Fibroblast of peridontal ligament (primary cell): ENCODE results near the gene KPNA6.
"Not testable (repeated sequence)": the region's sequence is repeated elsewhere in the genome, so short reads cannot be mapped to it uniquely, and the experiment has no call there.

ENCODE experiments used
- DNase-seq: peaks from one replicate; pipeline ENCODE4 v3.0.0-alpha.2; 2010; ENCODE audit errors: extremely low read depth

Gene KPNA6

GRCh38 chr1:32142446-32143301, 34.8 kb downstream of the KPNA6 start:
- peak; percentile 79 for DNase-seq

GRCh38 chr1:32143302-32143695, 35.4 kb downstream of the KPNA6 start:
- DNase-seq: not testable (repeated sequence)

- DNase-seq: no peak
Measured at GRCh38 chr1:32144033-32144432, 36.2 kb downstream of the KPNA6 start.

- not testable (repeated sequence) for DNase-seq
Measured at GRCh38 chr1:32147799-32148198, 39.9 kb downstream of the KPNA6 start.

- DNase-seq: no peak
Measured at GRCh38 chr1:32150847-32151246, 43.0 kb downstream of the KPNA6 start.

- peak; percentile 79 for DNase-seq
Measured at GRCh38 chr1:32151319-32151787, 43.5 kb downstream of the KPNA6 start.

- no peak for DNase-seq
Measured at GRCh38 chr1:32159189-32159588, 51.3 kb downstream of the KPNA6 start.

- no peak for DNase-seq
Measured at GRCh38 chr1:32163405-32163804, 55.5 kb downstream of the KPNA6 start.

GRCh38 chr1:32165633-32166032, 57.8 kb downstream of the KPNA6 start:
- DNase-seq: not testable (repeated sequence)

- DNase-seq: no peak
Measured at GRCh38 chr1:32170991-32171390, 63.1 kb downstream of the KPNA6 start.

GRCh38 chr1:32172621-32173245, 64.9 kb downstream of the KPNA6 start:
- DNase-seq: no peak

GRCh38 chr1:32178380-32179192, 70.7 kb downstream of the KPNA6 start:
- peak; percentile 19 for DNase-seq

- DNase-seq: no peak
Measured at GRCh38 chr1:32179193-32179442, 71.3 kb downstream of the KPNA6 start.

GRCh38 chr1:32179443-32180185, 71.8 kb downstream of the KPNA6 start, which contains the start of gene TXLNA:
TXLNA (plus strand) TSS chr1:32179675; CDS start chr1:32180346, 671 bp downstream.
- peak; percentile 86 for DNase-seq

GRCh38 chr1:32180186-32181060, 72.6 kb downstream of the KPNA6 start:
- DNase-seq: peak; percentile 78

GRCh38 chr1:32181065-32181464, 73.2 kb downstream of the KPNA6 start:
- no peak for DNase-seq

GRCh38 chr1:32181563-32181962, 73.7 kb downstream of the KPNA6 start:
- DNase-seq: no peak

GRCh38 chr1:32182060-32182459, 74.2 kb downstream of the KPNA6 start:
- DNase-seq: peak; percentile 39

- DNase-seq: no peak
Measured at GRCh38 chr1:32184650-32185049, 76.8 kb downstream of the KPNA6 start.

- DNase-seq: no peak
Measured at GRCh38 chr1:32186077-32186476, 78.2 kb downstream of the KPNA6 start.

GRCh38 chr1:32186491-32186890, 78.6 kb downstream of the KPNA6 start:
- no peak for DNase-seq
